K562 (cell line): Measurements from ENCODE around the gene FAM50A. TPM values are rescaled to one million over a fixed set of nuclear protein-coding genes. Genes with fewer than 3 reads are reported as not detected.

ENCODE experiments used
- AFF4 ChIP-seq: sonication (generic); formaldehyde crosslinking; IDR thresholded peaks from 2 replicates; pipeline ENCODE4 v1.8.0; 2023; ENCODE audit warnings: mild to moderate bottlenecking, missing genetic modification reagents
- BACH1 ChIP-seq: fragments of 200-800 bp; sonication (Bioruptor generic); IDR thresholded peaks from 2 replicates; pipeline ENCODE4 v1.6.1; 2016; ENCODE audit warnings: missing genetic modification characterization, missing compliant biosample characterization
- HDAC2 ChIP-seq: fragments of 450-650 bp; IDR thresholded peaks from 2 replicates; pipeline ENCODE4 v1.6.1; 2016; ENCODE audit warnings: mild to moderate bottlenecking
- HNRNPUL1 ChIP-seq: fragments of 200-400 bp; formaldehyde crosslinking; IDR thresholded peaks from 2 replicates; pipeline ENCODE4 v1.6.1; 2017; ENCODE audit warnings: low read length
- MYNN ChIP-seq, 2 experiments: sonication (generic); formaldehyde crosslinking in 1 of 2; IDR thresholded peaks; 2 replicates each; pipeline versions ENCODE4 v1.5.0 to v1.6.1; 2016 to 2020; ENCODE audit warnings: antibody characterized with exemption in 1 of 2, missing genetic modification reagents in 1 of 2
- RFX7 ChIP-seq: fragments of 250-450 bp; sonication (Bioruptor Pico); IDR thresholded peaks from 2 replicates; pipeline ENCODE4 v1.5.1; 2021; ENCODE audit warnings: mild to moderate bottlenecking
- VEZF1 ChIP-seq: fragments of 200-800 bp; sonication (Bioruptor generic); IDR thresholded peaks from 2 replicates; pipeline ENCODE4 v1.6.1; 2017; ENCODE audit warnings: missing genetic modification characterization, missing compliant biosample characterization
- polyA plus RNA-seq, 8 experiments: library from polyadenylated mRNA; depleted of rRNA in 4 of 8; stranded (reverse) in 5 of 8; unstranded in 3 of 8; fragments of >200 nt; fragmentation: Nextera tagmentation in 2 of 8; fragmentation: Illumina TruSeq in 1 of 8; extraction: Ambion mirVana in 2 of 8; extraction: Trizol in 1 of 8; gene quantifications; 2 replicates each; pipeline versions ENCODE4 v1.2.1 to v1.2.3, GENCODE V29; 2011 to 2014; ENCODE audit warnings: inconsistent platforms in 1 of 8, missing spikeins in 1 of 8
- total RNA-seq, 7 experiments: library from RNA; depleted of rRNA in 6 of 7; stranded (reverse); fragments of >200 nt in 6 of 7; fragmentation: Illumina TruSeq in 2 of 7; extraction: Trizol in 2 of 7; gene quantifications; 2 replicates each; pipeline versions ENCODE4 v1.2.1 to v1.2.3, GENCODE V29; 2011 to 2021; ENCODE audit warnings: low replicate concordance in 1 of 7
- TF ChIP-seq, protein P1 (sequence below), 2 experiments: fragments of 450-650 bp; formaldehyde crosslinking in 1 of 2; IDR thresholded peaks; 2 replicates each; pipeline versions ENCODE4 v1.4.0 to v1.6.1; 2014 to 2020; ENCODE audit warnings: mild to moderate bottlenecking in 2 of 2, borderline replicate concordance in 1 of 2, low read depth in 1 of 2
- TF ChIP-seq, protein P2 (sequence below), 2 experiments: IDR thresholded peaks; 2 replicates each; pipeline ENCODE4 v1.6.1; 2011; ENCODE audit warnings: borderline replicate concordance in 1 of 2, control low read depth in 1 of 2, low read depth in 1 of 2, low read length in 1 of 2, mild to moderate bottlenecking in 1 of 2, mixed read lengths in 1 of 2, moderate library complexity in 1 of 2; ENCODE audit not compliant: insufficient read depth in 1 of 2, insufficient read length in 1 of 2, poor library complexity in 1 of 2, severe bottlenecking in 1 of 2; ENCODE audit errors: extremely low read depth in 1 of 2

FAM50A gene
- total and polyA plus RNA-seq, 9 of the 15 experiments (the other 6 are each of a cell fraction or from before 2014, with no cell fraction given) = 4.4 to 114 (median 67.3) TPM

GRCh38 chrX:154398668-154399526, 45.0 kb upstream of the FAM50A start (continued):
- TF ChIP-seq AFF4 (peak; percentile 92), HNRNPUL1 (peak; percentile 71; the same call in 1 of the 2 replicates), VEZF1 (peak; percentile 23; the same call in 1 of the 2 replicates), RFX7 (CRISPR knock-in tag) (no peak; the same call in 1 of the 2 replicates), HDAC2 (peak; percentile 30), MYNN (IDR thresholded peaks at IDR 0.05) (peak; percentile 33; the same call in 1 of the 2 replicates), MYNN (CRISPR knock-in tag; IDR thresholded peaks at IDR 0.05) (no peak), BACH1 (0 out of 2 replicates have a peak, but pooled peaks have one; percentile 11)
- TF ChIP-seq, protein P1, sequence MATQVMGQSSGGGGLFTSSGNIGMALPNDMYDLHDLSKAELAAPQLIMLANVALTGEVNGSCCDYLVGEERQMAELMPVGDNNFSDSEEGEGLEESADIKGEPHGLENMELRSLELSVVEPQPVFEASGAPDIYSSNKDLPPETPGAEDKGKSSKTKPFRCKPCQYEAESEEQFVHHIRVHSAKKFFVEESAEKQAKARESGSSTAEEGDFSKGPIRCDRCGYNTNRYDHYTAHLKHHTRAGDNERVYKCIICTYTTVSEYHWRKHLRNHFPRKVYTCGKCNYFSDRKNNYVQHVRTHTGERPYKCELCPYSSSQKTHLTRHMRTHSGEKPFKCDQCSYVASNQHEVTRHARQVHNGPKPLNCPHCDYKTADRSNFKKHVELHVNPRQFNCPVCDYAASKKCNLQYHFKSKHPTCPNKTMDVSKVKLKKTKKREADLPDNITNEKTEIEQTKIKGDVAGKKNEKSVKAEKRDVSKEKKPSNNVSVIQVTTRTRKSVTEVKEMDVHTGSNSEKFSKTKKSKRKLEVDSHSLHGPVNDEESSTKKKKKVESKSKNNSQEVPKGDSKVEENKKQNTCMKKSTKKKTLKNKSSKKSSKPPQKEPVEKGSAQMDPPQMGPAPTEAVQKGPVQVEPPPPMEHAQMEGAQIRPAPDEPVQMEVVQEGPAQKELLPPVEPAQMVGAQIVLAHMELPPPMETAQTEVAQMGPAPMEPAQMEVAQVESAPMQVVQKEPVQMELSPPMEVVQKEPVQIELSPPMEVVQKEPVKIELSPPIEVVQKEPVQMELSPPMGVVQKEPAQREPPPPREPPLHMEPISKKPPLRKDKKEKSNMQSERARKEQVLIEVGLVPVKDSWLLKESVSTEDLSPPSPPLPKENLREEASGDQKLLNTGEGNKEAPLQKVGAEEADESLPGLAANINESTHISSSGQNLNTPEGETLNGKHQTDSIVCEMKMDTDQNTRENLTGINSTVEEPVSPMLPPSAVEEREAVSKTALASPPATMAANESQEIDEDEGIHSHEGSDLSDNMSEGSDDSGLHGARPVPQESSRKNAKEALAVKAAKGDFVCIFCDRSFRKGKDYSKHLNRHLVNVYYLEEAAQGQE (IDR thresholded peaks at IDR 0.05; ENCODE audit: borderline replicate concordance) = peak; percentile 46; the same call in 1 of the 2 replicates
- TF ChIP-seq, protein P1 (CRISPR knock-in tag; IDR thresholded peaks at IDR 0.05; ENCODE audit: low read depth) = no peak
- TF ChIP-seq, protein P2, sequence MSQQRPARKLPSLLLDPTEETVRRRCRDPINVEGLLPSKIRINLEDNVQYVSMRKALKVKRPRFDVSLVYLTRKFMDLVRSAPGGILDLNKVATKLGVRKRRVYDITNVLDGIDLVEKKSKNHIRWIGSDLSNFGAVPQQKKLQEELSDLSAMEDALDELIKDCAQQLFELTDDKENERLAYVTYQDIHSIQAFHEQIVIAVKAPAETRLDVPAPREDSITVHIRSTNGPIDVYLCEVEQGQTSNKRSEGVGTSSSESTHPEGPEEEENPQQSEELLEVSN (IDR thresholded peaks at IDR 0.05; ENCODE audit: borderline replicate concordance in 1 of 2, extremely low read depth in 1 of 2, insufficient read depth in 1 of 2, insufficient read length in 1 of 2, low read depth in 1 of 2, low read length in 1 of 2, poor library complexity in 1 of 2, severe bottlenecking in 1 of 2) = peak in 1 of 2 experiments; percentile 72
